HL-60 (cell line): ENCODE measurements around the gene MPEG1.

Experiments
- POLR2AphosphoS5 ChIP-seq: IDR thresholded peaks from 2 replicates; pipeline ENCODE4 v1.6.1; 2012; ENCODE audit warnings: low read depth
- TF ChIP-seq, protein P1 (sequence below): IDR thresholded peaks from one replicate; pipeline ENCODE4 v1.5.1; 2011; ENCODE audit warnings: low read length, control low read depth, inconsistent platforms; ENCODE audit not compliant: insufficient read depth

DNA sequence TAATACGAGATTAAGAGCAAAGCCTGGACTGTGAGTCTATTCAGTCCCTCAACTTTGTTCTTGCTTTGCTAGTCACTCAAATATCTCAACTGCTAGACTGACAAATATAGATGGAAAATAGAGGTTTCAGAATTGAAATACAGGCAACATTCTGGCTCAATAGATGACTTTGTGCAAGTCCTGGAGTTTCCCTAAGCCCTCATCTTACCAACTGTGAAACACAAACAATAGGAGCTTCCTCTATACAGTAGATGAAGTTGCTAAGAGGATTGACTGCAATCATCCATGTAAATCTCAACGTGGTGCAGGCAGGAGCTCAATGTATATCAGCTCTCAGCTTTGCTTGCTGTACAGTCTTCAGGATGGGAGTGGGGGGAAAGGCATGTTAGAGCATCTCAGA is 6.2 kb upstream of the MPEG1 start:
- TF ChIP-seq, protein P1, sequence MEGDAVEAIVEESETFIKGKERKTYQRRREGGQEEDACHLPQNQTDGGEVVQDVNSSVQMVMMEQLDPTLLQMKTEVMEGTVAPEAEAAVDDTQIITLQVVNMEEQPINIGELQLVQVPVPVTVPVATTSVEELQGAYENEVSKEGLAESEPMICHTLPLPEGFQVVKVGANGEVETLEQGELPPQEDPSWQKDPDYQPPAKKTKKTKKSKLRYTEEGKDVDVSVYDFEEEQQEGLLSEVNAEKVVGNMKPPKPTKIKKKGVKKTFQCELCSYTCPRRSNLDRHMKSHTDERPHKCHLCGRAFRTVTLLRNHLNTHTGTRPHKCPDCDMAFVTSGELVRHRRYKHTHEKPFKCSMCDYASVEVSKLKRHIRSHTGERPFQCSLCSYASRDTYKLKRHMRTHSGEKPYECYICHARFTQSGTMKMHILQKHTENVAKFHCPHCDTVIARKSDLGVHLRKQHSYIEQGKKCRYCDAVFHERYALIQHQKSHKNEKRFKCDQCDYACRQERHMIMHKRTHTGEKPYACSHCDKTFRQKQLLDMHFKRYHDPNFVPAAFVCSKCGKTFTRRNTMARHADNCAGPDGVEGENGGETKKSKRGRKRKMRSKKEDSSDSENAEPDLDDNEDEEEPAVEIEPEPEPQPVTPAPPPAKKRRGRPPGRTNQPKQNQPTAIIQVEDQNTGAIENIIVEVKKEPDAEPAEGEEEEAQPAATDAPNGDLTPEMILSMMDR: no peak
- TF ChIP-seq POLR2AphosphoS5: no peak
